Smooth muscle cell (in vitro differentiated cells): ENCODE results near the gene OR5AS1. TPM values are rescaled to one million over a fixed set of nuclear protein-coding genes. Genes with fewer than 3 reads are reported as not detected.

Experiments
- DNase-seq: peaks from one replicate; lab custom pipeline; 2025; ENCODE audit not compliant: unreplicated experiment; lab: John Stamatoyannopoulos, UW
- H2AFZ ChIP-seq: fragments of 200-600 bp; sonication (generic); 2 replicates; pipeline ENCODE4 v1.6.0; 2016; ENCODE audit warnings: antibody characterized with exemption, low read depth, mild to moderate bottlenecking
- H3F3A ChIP-seq: fragments of 200-600 bp; sonication (generic); 2 replicates; pipeline ENCODE4 v1.6.0; 2017; ENCODE audit warnings: antibody characterized with exemption, low read depth
- H3K27ac ChIP-seq: fragments of 200-600 bp; sonication (generic); 2 replicates; pipeline ENCODE4 v1.5.1; 2016; ENCODE audit warnings: low read depth, mild to moderate bottlenecking
- H3K27me3 ChIP-seq: fragments of 200-600 bp; sonication (generic); 2 replicates; pipeline ENCODE4 v1.6.1; 2016; ENCODE audit warnings: low read depth, mild to moderate bottlenecking
- H3K36me3 ChIP-seq: fragments of 200-600 bp; sonication (generic); 2 replicates; pipeline ENCODE4 v1.5.1; 2016; ENCODE audit warnings: low read depth
- H3K4me1 ChIP-seq: fragments of 200-600 bp; sonication (generic); 2 replicates; pipeline ENCODE4 v1.5.1; 2016; ENCODE audit warnings: low read depth
- H3K4me2 ChIP-seq: fragments of 200-600 bp; sonication (generic); 2 replicates; pipeline ENCODE4 v1.6.0; 2016; ENCODE audit warnings: mild to moderate bottlenecking
- H3K4me3 ChIP-seq: fragments of 200-600 bp; sonication (generic); 2 replicates; pipeline ENCODE4 v1.5.1; 2016; ENCODE audit warnings: mild to moderate bottlenecking
- H3K79me2 ChIP-seq: fragments of 200-600 bp; sonication (generic); 2 replicates; pipeline ENCODE4 v1.6.0; 2016; ENCODE audit warnings: low read depth, mild to moderate bottlenecking
- H3K9ac ChIP-seq: fragments of 200-600 bp; sonication (generic); 2 replicates; pipeline ENCODE4 v1.6.0; 2016; ENCODE audit warnings: low read depth
- H3K9me3 ChIP-seq: fragments of 200-600 bp; sonication (generic); replicated peaks from 2 replicates; pipeline ENCODE4 v1.5.1; 2016; ENCODE audit warnings: low read depth
- H4K20me1 ChIP-seq: fragments of 200-600 bp; sonication (generic); 2 replicates; pipeline ENCODE4 v1.6.0; 2016; ENCODE audit warnings: low read depth
- CTCF ChIP-seq: fragments of 200-600 bp; sonication (generic); IDR thresholded peaks from 2 replicates; pipeline ENCODE4 v1.5.1; 2017; ENCODE audit warnings: borderline replicate concordance, mild to moderate bottlenecking, antibody characterized with exemption; ENCODE audit not compliant: insufficient read depth, poor library complexity, severe bottlenecking
- WGBS: methylation state at CpG from one replicate; pipeline ENCODE4 v1.1.7; 2016; ENCODE audit warnings: low lambda C conversion rate; 5-methylcytosine and 5-hydroxymethylcytosine counted together
- polyA plus RNA-seq: library from polyadenylated mRNA; unstranded; fragments of >200 nt; fragmentation: Nextera tagmentation; extraction: Ambion mirVana; gene quantifications from 2 replicates; pipeline ENCODE4 v1.2.1, GENCODE V29; 2016
- total RNA-seq: library from RNA; depleted of rRNA; stranded (reverse); fragments of >200 nt; gene quantifications from 2 replicates; pipeline ENCODE4 v1.2.3, GENCODE V29; 2014

OR5AS1 gene
- total and polyA plus RNA-seq, 2 experiments from 2014 or later: not detected

DNA sequence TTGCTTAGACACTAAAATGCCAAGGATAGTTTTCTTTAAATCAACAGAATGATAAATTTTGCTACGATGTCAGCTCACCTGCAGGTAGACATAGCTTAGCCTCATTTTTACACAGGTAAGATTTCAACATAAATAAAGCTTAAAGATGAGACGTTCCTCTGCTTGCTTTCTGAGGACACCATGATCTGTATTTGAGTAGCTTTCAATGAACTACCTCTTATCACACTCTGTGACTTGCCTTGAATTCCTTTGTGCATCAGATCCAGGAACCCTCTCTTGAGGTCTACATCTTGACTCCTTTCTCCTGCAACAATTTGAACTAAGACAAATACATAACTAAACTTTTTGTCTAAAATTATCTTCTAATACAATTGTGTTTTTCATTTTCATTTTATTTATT lies 39.5 kb downstream of the OR5AS1 start:
- no peaks in the 10 kb centered on the region for H3K27me3 ChIP-seq
- H3K4me2 ChIP-seq: no peak overlapping the region
- no peaks in the 10 kb centered on the region for H4K20me1 ChIP-seq
- H3F3A ChIP-seq: no peaks in the 10 kb centered on the region
- H3K9me3 ChIP-seq: no peaks in the 10 kb centered on the region
- H3K4me1 ChIP-seq: no peaks in the 10 kb centered on the region
- DNase-seq: no peak
- no peak overlapping the region for H3K9ac ChIP-seq
- no peak overlapping the region for H2AFZ ChIP-seq
- no peak overlapping the region for H3K4me3 ChIP-seq
- H3K27ac ChIP-seq: no peak overlapping the region
- no peaks in the 10 kb centered on the region for H3K79me2 ChIP-seq
- 67% methylated on average over 2 of the region's 2 CpGs for WGBS
- TF ChIP-seq CTCF: no peak
- no peaks in the 10 kb centered on the region for H3K36me3 ChIP-seq

Other genes with a start within 250 kb of the OR5AS1 start
- gene OR5D14, start 232.1 kb upstream of the OR5AS1 start, total RNA-seq: not detected in 2 replicates
- not detected in 2 replicates for gene OR5D14, start 232.1 kb upstream of the OR5AS1 start, polyA plus RNA-seq
- gene OR5L1, start 216.3 kb upstream of the OR5AS1 start, total RNA-seq: not detected in 2 replicates
- not detected in 2 replicates for gene OR5L1, start 216.3 kb upstream of the OR5AS1 start, polyA plus RNA-seq
- gene OR5D18, start 208.0 kb upstream of the OR5AS1 start, total RNA-seq: not detected in 2 replicates
- not detected in 2 replicates for gene OR5D18, start 208.0 kb upstream of the OR5AS1 start, polyA plus RNA-seq
- gene OR5L2, start 200.4 kb upstream of the OR5AS1 start, total RNA-seq: not detected in 2 replicates
- gene OR5L2, start 200.4 kb upstream of the OR5AS1 start, polyA plus RNA-seq: not detected in 2 replicates
- not detected in 2 replicates for gene OR5D16, start 188.9 kb upstream of the OR5AS1 start, total RNA-seq
- not detected in 2 replicates for gene OR5D16, start 188.9 kb upstream of the OR5AS1 start, polyA plus RNA-seq
- gene TRIM51, start 144.4 kb upstream of the OR5AS1 start, total RNA-seq: not detected in 2 replicates
- gene TRIM51, start 144.4 kb upstream of the OR5AS1 start, polyA plus RNA-seq: not detected in 2 replicates
- not detected in 2 replicates for gene OR5W2, start 113.1 kb upstream of the OR5AS1 start, total RNA-seq
- not detected in 2 replicates for gene OR5W2, start 113.1 kb upstream of the OR5AS1 start, polyA plus RNA-seq
- not detected in 2 replicates for gene OR5I1, start 91.3 kb upstream of the OR5AS1 start, total RNA-seq
- not detected in 2 replicates for gene OR5I1, start 91.3 kb upstream of the OR5AS1 start, polyA plus RNA-seq
- gene OR10AG1, start 57.7 kb upstream of the OR5AS1 start, total RNA-seq: not detected in 2 replicates
- gene OR10AG1, start 57.7 kb upstream of the OR5AS1 start, polyA plus RNA-seq: not detected in 2 replicates
- gene OR5F1, start 33.0 kb upstream of the OR5AS1 start, total RNA-seq: not detected in 2 replicates
- not detected in 2 replicates for gene OR5F1, start 33.0 kb upstream of the OR5AS1 start, polyA plus RNA-seq
- not detected in 2 replicates for gene OR8I2, start 65.7 kb downstream of the OR5AS1 start, total RNA-seq
- not detected in 2 replicates for gene OR8I2, start 65.7 kb downstream of the OR5AS1 start, polyA plus RNA-seq
- gene OR8H2, start 76.0 kb downstream of the OR5AS1 start, total RNA-seq: not detected in 2 replicates
- gene OR8H2, start 76.0 kb downstream of the OR5AS1 start, polyA plus RNA-seq: not detected in 2 replicates
- gene OR8H3, start 94.7 kb downstream of the OR5AS1 start, total RNA-seq: not detected in 2 replicates
- gene OR8H3, start 94.7 kb downstream of the OR5AS1 start, polyA plus RNA-seq: not detected in 2 replicates
- not detected in 2 replicates for gene OR8J3, start 112.5 kb downstream of the OR5AS1 start, total RNA-seq
- gene OR8J3, start 112.5 kb downstream of the OR5AS1 start, polyA plus RNA-seq: not detected in 2 replicates
- not detected in 2 replicates for gene OR8K5, start 132.7 kb downstream of the OR5AS1 start, total RNA-seq
- not detected in 2 replicates for gene OR8K5, start 132.7 kb downstream of the OR5AS1 start, polyA plus RNA-seq
- not detected in 2 replicates for gene OR5J2, start 149.0 kb downstream of the OR5AS1 start, total RNA-seq
- gene OR5J2, start 149.0 kb downstream of the OR5AS1 start, polyA plus RNA-seq: not detected in 2 replicates
- not detected in 2 replicates for gene OR5T2, start 206.6 kb downstream of the OR5AS1 start, total RNA-seq
- gene OR5T2, start 206.6 kb downstream of the OR5AS1 start, polyA plus RNA-seq: not detected in 2 replicates
- not detected in 2 replicates for gene OR5T3, start 224.6 kb downstream of the OR5AS1 start, total RNA-seq
- gene OR5T3, start 224.6 kb downstream of the OR5AS1 start, polyA plus RNA-seq: not detected in 2 replicates
- not detected in 2 replicates for gene OR5T1, start 246.5 kb downstream of the OR5AS1 start, total RNA-seq
- not detected in 2 replicates for gene OR5T1, start 246.5 kb downstream of the OR5AS1 start, polyA plus RNA-seq